ENCODE data around the gene ZNF311. TPM values are rescaled to one million over a fixed set of nuclear protein-coding genes. Genes with fewer than 3 reads are reported as not detected.

Gene ZNF311
- total and polyA plus RNA-seq, 7 donors, result 0.28 to 1.4 (median 0.73) TPM

DNA sequence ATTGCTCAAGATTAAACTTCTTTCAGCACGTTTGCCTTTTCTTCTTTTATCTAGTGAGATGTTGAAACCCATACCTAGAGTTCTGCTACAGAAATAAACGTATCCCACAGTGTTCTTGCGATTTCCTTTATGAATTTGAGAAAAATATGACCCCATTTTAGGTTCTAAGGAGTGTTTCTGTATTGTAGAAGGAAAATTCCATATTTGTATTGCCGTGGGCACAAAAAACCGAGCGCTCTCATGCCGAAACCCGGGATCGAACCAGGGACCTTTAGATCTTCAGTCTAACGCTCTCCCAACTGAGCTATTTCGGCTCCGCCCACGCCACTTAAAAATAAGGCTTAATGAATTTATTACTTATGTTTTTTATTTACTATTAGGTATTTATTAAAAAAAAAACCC is 23.7 kb downstream of the ZNF311 start:
- TF ChIP-seq POLR2A (IDR thresholded peaks at IDR 0.05) (no peak), EP300 (IDR thresholded peaks at IDR 0.05) (no peak), POLR2AphosphoS5 (IDR thresholded peaks at IDR 0.05) (no peak)
- TF ChIP-seq, protein P1, sequence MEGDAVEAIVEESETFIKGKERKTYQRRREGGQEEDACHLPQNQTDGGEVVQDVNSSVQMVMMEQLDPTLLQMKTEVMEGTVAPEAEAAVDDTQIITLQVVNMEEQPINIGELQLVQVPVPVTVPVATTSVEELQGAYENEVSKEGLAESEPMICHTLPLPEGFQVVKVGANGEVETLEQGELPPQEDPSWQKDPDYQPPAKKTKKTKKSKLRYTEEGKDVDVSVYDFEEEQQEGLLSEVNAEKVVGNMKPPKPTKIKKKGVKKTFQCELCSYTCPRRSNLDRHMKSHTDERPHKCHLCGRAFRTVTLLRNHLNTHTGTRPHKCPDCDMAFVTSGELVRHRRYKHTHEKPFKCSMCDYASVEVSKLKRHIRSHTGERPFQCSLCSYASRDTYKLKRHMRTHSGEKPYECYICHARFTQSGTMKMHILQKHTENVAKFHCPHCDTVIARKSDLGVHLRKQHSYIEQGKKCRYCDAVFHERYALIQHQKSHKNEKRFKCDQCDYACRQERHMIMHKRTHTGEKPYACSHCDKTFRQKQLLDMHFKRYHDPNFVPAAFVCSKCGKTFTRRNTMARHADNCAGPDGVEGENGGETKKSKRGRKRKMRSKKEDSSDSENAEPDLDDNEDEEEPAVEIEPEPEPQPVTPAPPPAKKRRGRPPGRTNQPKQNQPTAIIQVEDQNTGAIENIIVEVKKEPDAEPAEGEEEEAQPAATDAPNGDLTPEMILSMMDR (IDR thresholded peaks at IDR 0.05), result no peak
- Histone ChIP-seq H3K4me3 (peak overlapping the region; percentile 41 to 75 (median 54)), H3K27me3 (peaks cover 4 to 22% (median 6%) of the 10 kb centered on the region in 3 donors), H3K9me3 (no peaks in the 10 kb centered on the region), H3K4me1 (peaks cover 0 to 25% (median 6%) of the 10 kb centered on the region in 4 donors), H3K27ac (peak overlapping the region; percentile 74 to 88 (median 83)), H3K36me3 (no peaks in the 10 kb centered on the region)
- peak; percentile 85 for DNase-seq
- 0 to 1% methylated on average over 13 of the region's 13 CpGs for WGBS, 2 donors
- intact Hi-C loops (cut with DNase I), result loop anchor here (1.0 to 10.0 kb wide), 8 partner anchors 35 to 1847 kb away; partner anchors contain the start of genes POLR1H, PPP1R11, ZSCAN31 and ZSCAN9

DNA sequence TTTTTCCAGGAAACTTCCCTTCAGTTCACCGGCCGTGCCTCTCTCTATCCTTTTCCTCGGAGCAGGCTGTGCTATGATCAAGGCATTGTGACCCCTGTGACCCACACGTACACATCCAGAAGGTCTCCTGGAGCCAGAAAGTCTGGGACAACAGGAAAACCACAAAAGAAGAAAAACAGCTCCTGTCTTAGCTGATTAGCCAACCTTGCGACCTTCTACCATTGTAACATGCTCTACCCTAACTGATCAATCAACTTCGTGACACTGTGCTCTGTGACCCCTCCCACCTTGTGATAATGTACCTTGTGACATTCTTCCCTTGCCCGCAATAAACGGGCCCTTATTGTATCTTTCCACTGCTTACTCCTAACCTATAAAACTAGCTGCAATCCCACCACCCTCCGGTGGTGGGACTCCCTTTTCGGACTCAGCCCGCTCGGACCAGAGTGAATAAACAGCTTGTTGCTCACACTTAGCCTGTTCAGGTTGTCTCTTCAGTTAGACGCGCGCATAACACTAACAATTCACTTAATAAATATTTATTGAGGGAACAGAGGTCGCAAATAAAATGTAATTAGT is 24.2 kb downstream of the ZNF311 start:
- Histone ChIP-seq H3K4me1 (peaks cover 0 to 22% (median 5%) of the 10 kb centered on the region in 4 donors), H3K4me3 (peak overlapping the region; percentile 41 to 75 (median 54)), H3K9me3 (no peaks in the 10 kb centered on the region), H3K27ac (peak overlapping the region; percentile 74 to 88 (median 83)), H3K27me3 (peaks cover 4 to 25% (median 6%) of the 10 kb centered on the region in 3 donors), H3K36me3 (no peaks in the 10 kb centered on the region)
- TF ChIP-seq POLR2A (IDR thresholded peaks at IDR 0.05) (no peak), EP300 (IDR thresholded peaks at IDR 0.05) (no peak)
- TF ChIP-seq, protein P1 (IDR thresholded peaks at IDR 0.05), result peak in 3 of 4 experiments; percentile 16 to 37 (median 35)
- intact Hi-C loops (cut with DNase I), result loop anchor here (1.0 to 10.0 kb wide), 8 partner anchors 36 to 1846 kb away; partner anchors contain the start of genes POLR1H, PPP1R11, ZSCAN31 and ZSCAN9
- DNase-seq, result no peak
- 1% methylated on average over 16 of the region's 16 CpGs for WGBS, 2 donors

DNA sequence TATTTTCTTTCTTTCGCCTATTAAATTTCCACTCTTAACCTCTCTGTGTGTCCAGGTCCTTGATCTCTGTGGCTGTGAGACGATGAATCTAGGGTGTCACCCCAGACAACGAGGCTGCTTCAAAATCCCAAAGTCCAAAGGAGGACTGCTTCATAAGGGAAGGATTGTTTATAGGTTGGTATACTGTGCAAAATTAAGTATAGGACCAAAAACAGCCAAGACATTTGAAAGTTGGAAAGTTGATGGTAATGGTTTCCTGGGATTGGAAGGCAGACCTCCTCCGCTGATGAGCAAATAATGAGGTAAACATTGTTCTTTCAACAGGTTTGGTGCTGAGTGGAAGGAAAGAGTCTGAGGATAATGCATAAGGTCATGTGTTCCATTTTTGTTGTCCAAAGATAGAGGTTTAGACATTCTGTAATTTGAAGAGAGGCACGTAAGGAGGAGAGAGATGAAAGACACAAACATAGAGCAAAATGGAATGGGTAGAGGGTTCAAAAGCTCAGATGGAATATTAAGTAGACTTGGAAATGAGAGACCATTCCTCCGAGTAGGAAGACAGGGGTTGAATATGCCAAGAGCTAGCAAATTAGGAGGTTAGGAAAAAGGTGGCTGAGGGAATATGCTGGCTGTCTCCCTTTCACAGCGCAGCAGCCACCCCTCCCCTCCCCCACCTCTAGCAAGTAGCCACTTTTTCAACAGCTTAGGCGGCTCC is 24.8 kb downstream of the ZNF311 start:
- H3K9me3 ChIP-seq, result no peaks in the 10 kb centered on the region
- intact Hi-C loops (cut with DNase I), result loop anchor here (2.0 to 10.0 kb wide), 6 partner anchors 37 to 1845 kb away; partner anchors contain the start of genes POLR1H, PPP1R11, ZSCAN31 and ZSCAN9
- peaks cover 4 to 25% (median 6%) of the 10 kb centered on the region in 3 donors for H3K27me3 ChIP-seq
- no peaks in the 10 kb centered on the region for H3K36me3 ChIP-seq
- DNase-seq, result no peak
- no peak for TF ChIP-seq POLR2A (IDR thresholded peaks at IDR 0.05)
- H3K4me3 ChIP-seq, result peak overlapping the region; percentile 41 to 75 (median 54)
- WGBS, 2 donors, result 55 to 57% methylated on average over 8 of the region's 8 CpGs
- peak overlapping the region in 2 of 4 donors; percentile 84 to 88 for H3K27ac ChIP-seq
- peaks cover 0 to 19% (median 4%) of the 10 kb centered on the region in 4 donors for H3K4me1 ChIP-seq

DNA sequence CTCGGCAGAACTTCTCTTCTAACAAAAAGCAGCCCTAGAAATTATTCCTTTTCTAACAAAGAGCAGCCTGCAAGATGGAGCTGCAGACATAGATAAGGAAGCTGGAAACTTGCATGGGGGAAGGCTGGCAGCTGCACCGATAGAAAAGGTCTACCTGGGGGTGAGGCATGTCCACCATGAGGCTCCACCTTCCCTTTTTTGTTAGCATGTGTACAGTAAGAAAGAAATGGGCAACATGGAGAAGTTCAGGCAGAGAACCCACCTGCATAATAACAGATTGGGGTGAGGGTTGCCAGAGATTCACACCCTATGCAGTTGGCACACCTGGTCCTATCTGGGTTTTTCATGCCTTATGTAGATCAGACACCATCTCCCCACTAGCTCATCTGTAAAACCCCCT is 25.4 kb downstream of the ZNF311 start:
- WGBS, 2 donors, result 61 to 70% methylated on average over 2 of the region's 2 CpGs
- DNase-seq, result no peak
- Histone ChIP-seq H3K36me3 (no peaks in the 10 kb centered on the region), H3K27me3 (peaks cover 4 to 25% (median 6%) of the 10 kb centered on the region in 3 donors), H3K4me1 (peaks cover 0 to 19% (median 4%) of the 10 kb centered on the region in 4 donors), H3K27ac (no peak overlapping the region), H3K4me3 (no peak overlapping the region), H3K9me3 (no peaks in the 10 kb centered on the region)
- intact Hi-C loops (cut with DNase I), result loop anchor here (2.0 to 10.0 kb wide), 6 partner anchors 37 to 1845 kb away; partner anchors contain the start of genes POLR1H, PPP1R11, ZSCAN31 and ZSCAN9
- TF ChIP-seq EP300 (IDR thresholded peaks at IDR 0.05) (no peak), POLR2A (IDR thresholded peaks at IDR 0.05) (no peak), POLR2AphosphoS5 (IDR thresholded peaks at IDR 0.05) (no peak)
- TF ChIP-seq, protein P1 (IDR thresholded peaks at IDR 0.05), result no peak

All from sigmoid colon (tissue), 7 donors.